ENCODE results near the gene HELZ2.

GRCh38 chr20:63544958-63545516, 29.0 kb downstream of the HELZ2 start:
- TF ChIP-seq CTCF (IDR thresholded peaks at IDR 0.05; ENCODE audit: insufficient read depth, low read length) (no peak), POLR2AphosphoS5 (IDR thresholded peaks at IDR 0.05; ENCODE audit: low read depth) (no peak), REST (IDR thresholded peaks at IDR 0.05; ENCODE audit: insufficient replicate concordance, low read depth) (no peak), GABPA (IDR thresholded peaks at IDR 0.05; ENCODE audit: low read depth) (no peak), SPI1 (IDR thresholded peaks at IDR 0.05; ENCODE audit: borderline replicate concordance, low read depth) (no peak)
